Activated CD4-positive, alpha-beta T cell treated with anti-CD3 and anti-CD28 coated beads for 24 hours (primary cell): ENCODE measurements around the gene APOL5.

Experiments
- DNase-seq, 2 donors: peaks; one replicate each; pipeline ENCODE4 v3.0.0-alpha.2; 2020; ENCODE audit warnings: low read depth in 2 of 2

Gene APOL5

GRCh38 chr22:35740616-35741015 lies 22.9 kb downstream of the APOL5 start:
- no peak for DNase-seq

- no peak for DNase-seq
These were observed 24.8 kb downstream of the APOL5 start for GRCh38 chr22:35742342-35743100.

- no peak for DNase-seq
These were observed 25.7 kb downstream of the APOL5 start for GRCh38 chr22:35743326-35743860.

GRCh38 chr22:35746248-35746647 lies 28.6 kb downstream of the APOL5 start:
- no peak for DNase-seq

GRCh38 chr22:35746946-35747703 lies 29.5 kb downstream of the APOL5 start:
- DNase-seq = no peak

- no peak for DNase-seq
These were observed 32.1 kb downstream of the APOL5 start for GRCh38 chr22:35749808-35750207.

- no peak for DNase-seq
These were observed 34.6 kb downstream of the APOL5 start for GRCh38 chr22:35752006-35752862.

GRCh38 chr22:35752863-35753189 lies 35.2 kb downstream of the APOL5 start:
- no peak for DNase-seq

GRCh38 chr22:35754761-35755160 lies 37.1 kb downstream of the APOL5 start:
- no peak for DNase-seq

GRCh38 chr22:35756722-35757121 lies 39.0 kb downstream of the APOL5 start:
- no peak for DNase-seq

GRCh38 chr22:35758394-35758793 lies 40.7 kb downstream of the APOL5 start:
- DNase-seq = no peak

- no peak for DNase-seq
These were observed 43.4 kb downstream of the APOL5 start for GRCh38 chr22:35761037-35761436.

- no peak for DNase-seq
These were observed 49.2 kb downstream of the APOL5 start for GRCh38 chr22:35766654-35767580.

- DNase-seq = no peak
These were observed 52.3 kb downstream of the APOL5 start for GRCh38 chr22:35769974-35770373.

GRCh38 chr22:35775339-35775738 lies 57.7 kb downstream of the APOL5 start:
- no peak for DNase-seq

GRCh38 chr22:35777335-35777975 lies 59.8 kb downstream of the APOL5 start:
- no peak for DNase-seq
